Mucosa of descending colon (tissue), 3 donors: Measurements from ENCODE around the gene DLGAP1. TPM values are rescaled to one million over a fixed set of nuclear protein-coding genes. Genes with fewer than 3 reads are reported as not detected.

Source experiments
- ATAC-seq: fragments of 200-7000 bp; cut with Tn5 transposase; one replicate; pipeline ENCODE4 v1.9.1; 2020; ENCODE audit warnings: mild to moderate bottlenecking, moderate library complexity
- DNase-seq, 3 donors: peaks; one replicate each; pipeline ENCODE4 v3.0.0-alpha.2; 2020
- H3K36me3 ChIP-seq: fragments of 200-600 bp; one replicate; pipeline ENCODE4 v1.8.0; 2021; ENCODE audit warnings: low read depth, mild to moderate bottlenecking
- H3K4me1 ChIP-seq: fragments of 200-600 bp; one replicate; pipeline ENCODE4 v1.8.0; 2021; ENCODE audit warnings: low read depth, mild to moderate bottlenecking
- H3K4me3 ChIP-seq: fragments of 200-600 bp; one replicate; pipeline ENCODE4 v1.8.0; 2021; ENCODE audit warnings: mild to moderate bottlenecking
- H3K9me3 ChIP-seq: fragments of 200-600 bp; one replicate; pipeline ENCODE4 v1.8.0; 2021; ENCODE audit warnings: mild to moderate bottlenecking
- intact Hi-C, 2 donors: fragments of 100-400 bp; cut with DNase I in 1 of 2; cut with micrococcal nuclease in 1 of 2; formaldehyde crosslinking; loops; one replicate each; pipeline versions ENCODE4 v1.11.0 to v1.11.1; 2022; cut with DNase I, micrococcal nuclease
- total RNA-seq, 3 donors: library from RNA; stranded (reverse); fragmentation: NEBNext Ultra II Directional in 2 of 3; extraction: Animal tissue kit (Norgen Biotek cat#: 25700) in 2 of 3; gene quantifications; one replicate each; pipeline versions ENCODE4 v1.2.1 to v1.2.4, GENCODE V29; 2021 to 2023
- TF ChIP-seq, protein P1 (sequence below): fragments of 200-600 bp; IDR thresholded peaks from one replicate; pipeline ENCODE4 v1.8.0; 2022; ENCODE audit warnings: antibody characterized with exemption, mild to moderate bottlenecking
- donor health status: DM: no; HTN: no; CAD: no; lungs with moderate emphysema.
- donor health status: DM: no; HTN: no; CAD: no.
- donor health status: DM: no; HTN: yes; CAD: no.

The DLGAP1 gene
- total RNA-seq, 3 donors from 2014 or later = 0.46 to 6.8 (median 4.1) TPM

DNA sequence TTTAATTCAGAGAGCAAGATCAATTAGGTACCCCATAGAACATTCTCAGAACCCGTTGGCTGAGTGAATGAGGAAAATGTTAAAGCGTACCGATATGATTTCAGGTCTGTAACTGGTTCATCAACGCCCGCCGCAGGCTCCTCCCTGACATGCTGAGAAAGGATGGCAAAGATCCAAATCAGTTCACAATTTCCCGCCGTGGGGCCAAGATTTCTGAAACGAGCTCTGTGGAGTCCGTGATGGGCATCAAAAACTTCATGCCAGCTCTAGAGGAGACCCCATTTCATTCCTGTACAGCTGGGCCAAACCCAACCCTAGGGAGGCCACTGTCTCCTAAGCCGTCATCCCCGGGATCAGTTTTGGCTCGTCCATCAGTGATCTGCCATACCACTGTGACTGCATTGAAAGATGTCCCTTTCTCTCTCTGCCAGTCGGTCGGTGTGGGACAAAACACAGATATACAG, 997.8 kb downstream of the DLGAP1 start:
- no peak overlapping the region for H3K4me3 ChIP-seq
- TF ChIP-seq, protein P1, sequence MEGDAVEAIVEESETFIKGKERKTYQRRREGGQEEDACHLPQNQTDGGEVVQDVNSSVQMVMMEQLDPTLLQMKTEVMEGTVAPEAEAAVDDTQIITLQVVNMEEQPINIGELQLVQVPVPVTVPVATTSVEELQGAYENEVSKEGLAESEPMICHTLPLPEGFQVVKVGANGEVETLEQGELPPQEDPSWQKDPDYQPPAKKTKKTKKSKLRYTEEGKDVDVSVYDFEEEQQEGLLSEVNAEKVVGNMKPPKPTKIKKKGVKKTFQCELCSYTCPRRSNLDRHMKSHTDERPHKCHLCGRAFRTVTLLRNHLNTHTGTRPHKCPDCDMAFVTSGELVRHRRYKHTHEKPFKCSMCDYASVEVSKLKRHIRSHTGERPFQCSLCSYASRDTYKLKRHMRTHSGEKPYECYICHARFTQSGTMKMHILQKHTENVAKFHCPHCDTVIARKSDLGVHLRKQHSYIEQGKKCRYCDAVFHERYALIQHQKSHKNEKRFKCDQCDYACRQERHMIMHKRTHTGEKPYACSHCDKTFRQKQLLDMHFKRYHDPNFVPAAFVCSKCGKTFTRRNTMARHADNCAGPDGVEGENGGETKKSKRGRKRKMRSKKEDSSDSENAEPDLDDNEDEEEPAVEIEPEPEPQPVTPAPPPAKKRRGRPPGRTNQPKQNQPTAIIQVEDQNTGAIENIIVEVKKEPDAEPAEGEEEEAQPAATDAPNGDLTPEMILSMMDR = no peak
- no peaks in the 10 kb centered on the region for H3K36me3 ChIP-seq
- ATAC-seq (peak; percentile 9), DNase-seq (peak in 2 of 3 donors; percentile 62 to 65)
- H3K4me1 ChIP-seq = peaks cover 35% of the 10 kb centered on the region
- intact Hi-C loops = loop anchor here in 1 of 2 donors (10.0 kb wide), 1 partner anchor 208 kb away; no protein-coding TSS in a partner anchor
- no peaks in the 10 kb centered on the region for H3K9me3 ChIP-seq

DNA sequence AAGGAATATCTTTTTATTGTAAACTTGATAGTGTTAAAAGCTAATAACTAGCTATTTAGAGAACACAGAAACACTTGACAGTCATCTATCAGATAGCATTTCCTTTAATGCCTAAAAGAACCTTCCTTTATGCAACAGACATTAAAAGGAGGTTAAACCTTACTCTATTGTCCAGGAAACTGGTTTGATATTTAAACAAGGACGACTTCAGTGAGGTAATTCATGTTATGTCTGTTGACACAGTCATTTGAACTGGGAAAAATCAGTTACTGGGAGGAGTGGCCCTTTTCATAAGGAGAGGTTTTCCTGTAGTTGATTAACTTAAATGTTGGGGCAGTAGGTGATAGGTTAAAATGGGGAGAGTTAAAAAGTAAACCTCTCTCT, 998.4 kb downstream of the DLGAP1 start:
- ATAC-seq = peak; percentile 74

DNA sequence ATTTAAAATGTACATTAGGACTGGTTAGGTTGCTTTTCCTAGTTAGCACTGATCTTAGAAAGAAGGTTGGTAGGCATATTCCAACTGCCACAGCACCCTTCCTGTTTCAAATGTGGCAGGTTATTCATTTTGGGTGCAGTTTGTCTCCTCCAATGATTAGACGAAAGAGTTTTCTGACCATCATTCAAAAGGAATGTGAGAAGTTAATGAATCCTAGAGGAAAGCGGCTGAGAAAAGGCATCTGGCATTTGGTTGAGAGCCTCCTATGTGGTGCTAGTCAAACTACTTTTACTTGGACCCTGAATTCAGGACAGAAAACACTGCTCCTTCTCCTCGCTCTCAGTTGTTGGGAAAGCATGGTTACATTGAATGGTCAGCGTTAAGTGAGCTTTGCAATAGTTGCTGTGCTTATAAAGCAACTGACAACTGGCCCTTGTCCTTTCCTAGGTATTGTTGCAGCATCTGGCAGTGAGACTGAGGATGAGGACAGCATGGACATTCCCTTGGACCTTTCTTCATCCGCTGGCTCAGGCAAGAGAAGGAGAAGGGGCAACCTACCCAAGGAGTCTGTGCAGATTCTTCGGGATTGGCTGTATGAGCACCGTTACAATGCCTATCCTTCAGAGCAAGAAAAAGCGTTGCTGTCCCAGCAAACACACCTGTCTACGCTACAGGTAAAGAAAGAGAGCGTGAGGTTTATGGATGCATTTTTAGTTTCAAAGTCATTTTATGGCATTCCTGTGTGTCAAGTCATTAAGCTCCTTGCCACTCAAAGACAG, 999.0 kb downstream of the DLGAP1 start:
- Histone ChIP-seq H3K9me3 (no peaks in the 10 kb centered on the region), H3K36me3 (no peaks in the 10 kb centered on the region), H3K4me3 (no peak overlapping the region), H3K4me1 (peaks cover 35% of the 10 kb centered on the region)
- peak; percentile 56 for ATAC-seq
- TF ChIP-seq, protein P1 = no peak
- DNase-seq = peak in 1 of 3 donors; percentile 52
- intact Hi-C loops = loop anchor here in 1 of 2 donors (10.0 kb wide), 1 partner anchor 209 kb away; no protein-coding TSS in a partner anchor

More for the DNA sequence above, 998.4 kb downstream of the DLGAP1 start:
- H3K36me3 ChIP-seq = no peaks in the 10 kb centered on the region
- DNase-seq = peak in 1 of 3 donors; percentile 47
- H3K4me3 ChIP-seq = no peak overlapping the region
- TF ChIP-seq, protein P1 = no peak
- H3K9me3 ChIP-seq = no peaks in the 10 kb centered on the region
- peaks cover 35% of the 10 kb centered on the region for H3K4me1 ChIP-seq
- intact Hi-C loops = loop anchor here in 1 of 2 donors (10.0 kb wide), 1 partner anchor 208 kb away; no protein-coding TSS in a partner anchor

DNA sequence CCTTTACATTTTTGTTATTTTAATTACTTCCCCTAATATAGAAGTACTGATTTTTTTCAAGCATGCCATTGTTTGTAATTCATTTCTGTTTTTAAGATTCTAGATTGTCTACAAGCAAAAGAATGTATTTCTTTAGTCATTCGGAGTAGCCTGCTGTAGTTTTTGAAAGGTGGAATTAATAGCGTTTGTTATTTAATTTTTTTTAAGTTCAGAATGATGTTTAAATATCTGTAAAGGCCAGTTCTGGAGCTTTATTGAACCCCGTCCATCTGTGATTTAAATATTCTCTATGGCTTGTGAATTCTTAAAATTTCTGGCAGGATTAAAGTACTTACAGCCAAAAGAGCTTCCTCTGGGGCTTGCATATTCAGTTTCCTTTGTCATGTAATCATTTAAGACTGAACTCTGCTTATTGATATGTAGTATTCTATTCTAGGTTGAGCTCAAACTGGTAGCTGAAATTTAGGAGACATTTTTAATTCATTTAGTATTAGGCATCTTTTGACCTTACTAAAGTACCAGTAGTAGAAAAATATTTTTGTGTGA, 999.9 kb downstream of the DLGAP1 start:
- no peak for DNase-seq
- no peak for ATAC-seq
- Histone ChIP-seq H3K9me3 (no peaks in the 10 kb centered on the region), H3K4me3 (no peak overlapping the region), H3K4me1 (peaks cover 35% of the 10 kb centered on the region), H3K36me3 (no peaks in the 10 kb centered on the region)
- TF ChIP-seq, protein P1 = no peak
- intact Hi-C loops = loop anchor here in 1 of 2 donors (10.0 kb wide), 1 partner anchor 210 kb away; no protein-coding TSS in a partner anchor

DNA sequence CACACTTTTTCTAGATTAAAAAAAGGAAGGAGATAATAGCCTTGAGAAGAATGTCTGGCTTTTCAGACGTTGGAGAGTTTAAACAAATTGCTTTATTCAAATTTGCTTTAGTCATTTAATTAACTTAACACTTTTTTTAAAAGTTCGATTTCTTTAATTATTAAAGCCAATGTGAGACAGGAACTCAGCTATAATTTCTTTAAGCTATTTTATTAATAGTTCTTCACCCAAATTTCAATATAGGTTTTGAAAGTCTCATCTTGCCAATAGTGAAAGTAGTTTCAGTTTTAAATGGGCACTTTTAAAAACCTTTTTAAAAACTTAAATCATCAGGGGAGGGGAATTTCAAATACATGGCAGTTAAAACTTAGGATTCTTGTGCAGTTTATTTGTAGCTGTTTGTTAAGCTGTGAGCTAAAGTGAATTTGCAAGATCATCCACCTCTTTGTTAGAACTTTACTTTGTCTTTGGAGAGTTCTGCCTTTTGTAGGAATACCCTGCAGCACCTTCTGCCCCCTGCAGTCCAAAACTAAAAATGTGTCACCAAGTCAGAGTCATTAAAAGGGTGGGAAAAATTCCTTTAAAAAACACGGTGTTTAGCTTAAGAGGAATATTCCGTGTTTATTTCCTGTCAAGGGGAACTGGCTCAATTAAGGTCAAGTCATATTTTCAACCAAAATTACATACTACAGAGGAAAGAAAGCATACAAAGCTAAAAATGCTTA, 1000.6 kb downstream of the DLGAP1 start:
- ATAC-seq = no peak
- H3K9me3 ChIP-seq = no peaks in the 10 kb centered on the region
- peaks cover 35% of the 10 kb centered on the region for H3K4me1 ChIP-seq
- intact Hi-C loops = loop anchor here (5.0 to 10.0 kb wide), 2 partner anchors 143 to 210 kb away; no protein-coding TSS in a partner anchor
- H3K4me3 ChIP-seq = peak overlapping the region; percentile 4
- TF ChIP-seq, protein P1 = peak; percentile 35
- peak in 1 of 3 donors; percentile 83 for DNase-seq
- H3K36me3 ChIP-seq = no peaks in the 10 kb centered on the region
